Activated CD8-positive, alpha-beta T cell treated with anti-CD3 and anti-CD28 coated beads for 36 hours (primary cell): Measurements from ENCODE around the gene ADSS1. TPM values are rescaled to one million over a fixed set of nuclear protein-coding genes. Genes with fewer than 3 reads are reported as not detected.

Experiments used
- ATAC-seq: fragments of 200-7000 bp; cut with Tn5 transposase; one replicate; pipeline ENCODE4 v1.10.0; 2021; ENCODE audit warnings: mild to moderate bottlenecking, moderate library complexity
- CTCF ChIA-PET: fragments of 350-600 bp; sonication (Branson Sonifier 250); formaldehyde crosslinking; loops from one replicate; lab custom pipeline; 2021; ENCODE audit warnings: antibody characterized with exemption; lab: Charles Lee
- POLR2A ChIA-PET: fragments of 350-600 bp; sonication (Branson Sonifier 250); formaldehyde crosslinking; loops from one replicate; lab custom pipeline; 2021; ENCODE audit warnings: antibody characterized with exemption; lab: Charles Lee
- DNase-seq: peaks from one replicate; pipeline ENCODE4 v3.0.0-alpha.2; 2020
- H3K27ac Mint-ChIP-seq: one replicate; pipeline ENCODE4 v1.8.0; 2021; ENCODE audit warnings: mild to moderate bottlenecking, mixed read lengths
- H3K27me3 Mint-ChIP-seq: one replicate; pipeline ENCODE4 v1.8.0; 2021; ENCODE audit warnings: mixed read lengths
- H3K36me3 Mint-ChIP-seq: one replicate; pipeline ENCODE4 v1.8.0; 2021; ENCODE audit warnings: low read depth, mixed read lengths
- H3K4me1 Mint-ChIP-seq: one replicate; pipeline ENCODE4 v1.8.0; 2021; ENCODE audit warnings: low read depth, mixed read lengths
- H3K4me3 Mint-ChIP-seq: one replicate; pipeline ENCODE4 v1.8.0; 2021; ENCODE audit warnings: mild to moderate bottlenecking, moderate library complexity, mixed read lengths
- H3K9me3 Mint-ChIP-seq: one replicate; pipeline ENCODE4 v1.8.0; 2021; ENCODE audit warnings: mixed read lengths
- intact Hi-C: fragments of 100-400 bp; cut with micrococcal nuclease; formaldehyde crosslinking; loops from one replicate; pipeline ENCODE4 v1.10.0; 2022
- total RNA-seq, 2 experiments: library from RNA; stranded (reverse); gene quantifications; one replicate each; pipeline ENCODE4 v1.2.3, GENCODE V29; 2021
- TF ChIP-seq, protein P1 (sequence below): fragments of 200-600 bp; IDR thresholded peaks from one replicate; pipeline ENCODE4 v1.8.0; 2022; ENCODE audit warnings: antibody characterized with exemption, mild to moderate bottlenecking

The ADSS1 gene
- total RNA-seq, 2 experiments from 2014 or later, result 2.7 to 3.0 TPM

- no peaks in the 10 kb centered on the region for H3K36me3 Mint-ChIP-seq
- intact Hi-C loops, result no loop called here
These were observed 63.7 kb downstream of the ADSS1 start for GRCh38 chr14:104787736-104788135.

GRCh38 chr14:104788161-104788818, 64.3 kb downstream of the ADSS1 start:
- no peak overlapping the region for H3K27ac Mint-ChIP-seq
- H3K4me1 Mint-ChIP-seq, result peaks cover 25% of the 10 kb centered on the region
- no peaks in the 10 kb centered on the region for H3K27me3 Mint-ChIP-seq
- no peak overlapping the region for H3K4me3 Mint-ChIP-seq
- TF ChIP-seq, protein P1, sequence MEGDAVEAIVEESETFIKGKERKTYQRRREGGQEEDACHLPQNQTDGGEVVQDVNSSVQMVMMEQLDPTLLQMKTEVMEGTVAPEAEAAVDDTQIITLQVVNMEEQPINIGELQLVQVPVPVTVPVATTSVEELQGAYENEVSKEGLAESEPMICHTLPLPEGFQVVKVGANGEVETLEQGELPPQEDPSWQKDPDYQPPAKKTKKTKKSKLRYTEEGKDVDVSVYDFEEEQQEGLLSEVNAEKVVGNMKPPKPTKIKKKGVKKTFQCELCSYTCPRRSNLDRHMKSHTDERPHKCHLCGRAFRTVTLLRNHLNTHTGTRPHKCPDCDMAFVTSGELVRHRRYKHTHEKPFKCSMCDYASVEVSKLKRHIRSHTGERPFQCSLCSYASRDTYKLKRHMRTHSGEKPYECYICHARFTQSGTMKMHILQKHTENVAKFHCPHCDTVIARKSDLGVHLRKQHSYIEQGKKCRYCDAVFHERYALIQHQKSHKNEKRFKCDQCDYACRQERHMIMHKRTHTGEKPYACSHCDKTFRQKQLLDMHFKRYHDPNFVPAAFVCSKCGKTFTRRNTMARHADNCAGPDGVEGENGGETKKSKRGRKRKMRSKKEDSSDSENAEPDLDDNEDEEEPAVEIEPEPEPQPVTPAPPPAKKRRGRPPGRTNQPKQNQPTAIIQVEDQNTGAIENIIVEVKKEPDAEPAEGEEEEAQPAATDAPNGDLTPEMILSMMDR, result no peak
- ChIA-PET POLR2A (interaction anchor here (1.4 kb wide), 1 partner anchor 13 kb away, joined by 3 read pairs; the partner anchor contains the start of gene ZBTB42), CTCF (interaction anchor here (1.0 to 1.6 kb wide), 3 partner anchors 36 to 38 kb away, joined by 3 to 4 read pairs (median 3); partner anchors contain the start of gene SIVA1)
- no peaks in the 10 kb centered on the region for H3K9me3 Mint-ChIP-seq
- DNase-seq, result no peak
- intact Hi-C loops, result no loop called here
- no peak for ATAC-seq
- no peaks in the 10 kb centered on the region for H3K36me3 Mint-ChIP-seq

More at GRCh38 chr14:104787736-104788135, 63.7 kb downstream of the ADSS1 start:
- ChIA-PET CTCF (interaction anchor here (1.5 kb wide), 1 partner anchor 35 kb away, joined by 3 read pairs; the partner anchor contains the start of gene SIVA1), POLR2A (no interaction called here)
- H3K27me3 Mint-ChIP-seq, result no peaks in the 10 kb centered on the region
- TF ChIP-seq, protein P1, result no peak
- H3K4me1 Mint-ChIP-seq, result peaks cover 21% of the 10 kb centered on the region
- H3K4me3 Mint-ChIP-seq, result no peak overlapping the region
- H3K27ac Mint-ChIP-seq, result no peak overlapping the region
- no peaks in the 10 kb centered on the region for H3K9me3 Mint-ChIP-seq
- DNase-seq (no peak), ATAC-seq (no peak)

DNA sequence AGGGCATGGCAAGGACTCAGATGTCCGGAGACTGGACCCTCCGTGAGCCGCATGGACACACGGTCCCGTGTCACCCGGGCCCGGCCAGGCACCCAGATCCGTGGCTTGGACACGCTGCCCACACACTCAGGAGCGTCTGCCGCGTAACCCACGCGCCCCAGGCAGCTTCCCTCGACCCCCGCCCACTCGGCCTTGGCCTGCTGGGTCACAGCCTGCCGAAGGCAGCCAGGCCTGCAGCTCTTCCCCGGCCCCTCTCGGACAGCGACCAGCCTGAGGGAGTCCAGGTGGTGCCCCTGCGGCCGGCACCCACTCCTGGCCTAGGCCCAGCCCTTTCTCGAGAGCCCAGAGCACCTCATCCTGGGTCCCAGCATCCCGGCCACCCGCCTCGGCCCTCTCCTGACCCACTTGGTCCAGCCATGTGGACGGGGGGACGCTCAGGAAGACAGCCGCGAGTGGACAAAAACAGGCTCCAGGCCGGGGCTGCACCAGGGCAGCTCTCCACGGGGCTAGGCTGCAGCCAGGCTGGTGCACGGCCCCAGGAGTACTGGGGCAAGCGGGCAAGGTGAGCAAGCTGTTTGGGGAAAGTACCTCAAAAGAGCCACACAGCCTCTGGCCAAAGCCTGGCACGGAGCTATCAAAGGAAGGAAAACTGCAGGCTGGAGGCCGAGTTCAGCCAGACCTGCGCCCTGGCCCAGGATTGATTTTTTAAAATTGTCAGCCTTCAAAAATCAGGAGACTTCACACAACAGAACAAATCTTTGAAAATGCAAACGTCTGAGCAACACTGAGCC, 65.0 kb downstream of the ADSS1 start:
- Mint-ChIP-seq H3K4me3 (no peak overlapping the region), H3K27me3 (no peaks in the 10 kb centered on the region), H3K36me3 (no peaks in the 10 kb centered on the region), H3K9me3 (no peaks in the 10 kb centered on the region), H3K27ac (no peak overlapping the region), H3K4me1 (peaks cover 33% of the 10 kb centered on the region)
- DNase-seq, result no peak
- CTCF ChIA-PET, result interaction anchor here (1.0 to 2.8 kb wide), 3 partner anchors 20 to 37 kb away, joined by 3 to 13 read pairs (median 4); partner anchors contain the start of gene SIVA1
- TF ChIP-seq, protein P1, result no peak
- no peak for ATAC-seq
- POLR2A ChIA-PET, result interaction anchor here (1.4 kb wide), 1 partner anchor 12 kb away, joined by 3 read pairs; the partner anchor contains the start of gene ZBTB42
- intact Hi-C loops, result no loop called here

- POLR2A ChIA-PET, result interaction anchor here (1.4 kb wide), 1 partner anchor 11 kb away, joined by 3 read pairs; the partner anchor contains the start of gene ZBTB42
- ATAC-seq (no peak), DNase-seq (no peak)
- intact Hi-C loops, result no loop called here
- no peak overlapping the region for H3K27ac Mint-ChIP-seq
- H3K4me3 Mint-ChIP-seq, result no peak overlapping the region
- H3K9me3 Mint-ChIP-seq, result no peaks in the 10 kb centered on the region
- H3K36me3 Mint-ChIP-seq, result no peaks in the 10 kb centered on the region
- peaks cover 35% of the 10 kb centered on the region for H3K4me1 Mint-ChIP-seq
- H3K27me3 Mint-ChIP-seq, result no peaks in the 10 kb centered on the region
- CTCF ChIA-PET, result interaction anchor here (1.5 to 2.8 kb wide), 3 partner anchors 21 to 38 kb away, joined by 4 to 13 read pairs (median 5); partner anchors contain the start of gene SIVA1
- TF ChIP-seq, protein P1, result no peak
These were observed 66.0 kb downstream of the ADSS1 start for GRCh38 chr14:104789752-104790743.
